HG03378 (cell line): ENCODE measurements around the gene INTS4.
"Not testable (repeated sequence)": the region's sequence is repeated elsewhere in the genome, so short reads cannot be mapped to it uniquely, and the experiment has no call there.

Source experiments
- ATAC-seq: cut with Tn5 transposase; IDR thresholded peaks from one replicate; pipeline ENCODE4 v1.9.1; 2021; ENCODE audit warnings: mild to moderate bottlenecking, moderate library complexity; ENCODE audit not compliant: unreplicated experiment

Gene INTS4

GRCh38 chr11:77882396-77882795 is 112.1 kb downstream of the INTS4 start:
- ATAC-seq = no peak

DNA sequence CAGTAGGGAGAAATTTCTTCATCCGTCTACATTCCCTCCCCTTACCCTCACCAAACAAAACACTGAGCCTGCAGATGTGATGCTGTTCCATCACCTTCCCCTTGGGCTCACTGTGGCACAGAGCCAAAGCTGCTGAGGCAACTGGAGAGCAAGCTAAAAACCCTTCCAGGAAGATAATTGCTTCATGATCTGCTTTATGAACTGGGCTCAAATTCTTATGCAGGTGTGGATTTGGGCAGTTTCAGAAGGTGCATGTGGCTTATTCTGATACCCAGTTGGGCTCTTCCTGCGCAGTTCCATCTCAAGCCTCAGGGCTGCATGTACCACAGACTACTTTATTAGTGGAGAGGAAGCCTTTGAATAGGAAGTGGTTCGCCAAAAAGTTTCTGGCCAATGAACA is 115.2 kb downstream of the INTS4 start:
- ATAC-seq = peak; percentile 53

DNA sequence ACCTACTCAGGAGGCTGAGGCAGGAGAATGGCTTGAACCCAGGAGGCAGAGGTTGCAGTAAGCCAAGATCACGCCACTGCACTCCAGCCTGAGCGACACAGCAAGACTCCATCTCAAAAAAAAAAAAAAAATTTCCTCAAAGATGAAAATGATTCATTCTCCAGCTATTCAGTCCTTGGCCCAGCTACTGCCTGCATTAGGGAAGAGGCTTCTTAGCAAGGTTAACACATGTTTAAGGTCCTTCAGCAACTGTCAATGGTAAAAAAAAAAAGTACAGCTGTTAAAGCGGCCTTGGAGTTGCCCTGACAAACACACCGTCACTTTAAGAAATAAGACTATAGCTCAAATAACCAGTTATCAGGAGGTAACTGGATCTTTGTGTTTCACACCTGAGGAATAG is 116.2 kb downstream of the INTS4 start:
- not testable (repeated sequence) for ATAC-seq

- no peak for ATAC-seq
These were observed 118.4 kb downstream of the INTS4 start for GRCh38 chr11:77876045-77876444.

DNA sequence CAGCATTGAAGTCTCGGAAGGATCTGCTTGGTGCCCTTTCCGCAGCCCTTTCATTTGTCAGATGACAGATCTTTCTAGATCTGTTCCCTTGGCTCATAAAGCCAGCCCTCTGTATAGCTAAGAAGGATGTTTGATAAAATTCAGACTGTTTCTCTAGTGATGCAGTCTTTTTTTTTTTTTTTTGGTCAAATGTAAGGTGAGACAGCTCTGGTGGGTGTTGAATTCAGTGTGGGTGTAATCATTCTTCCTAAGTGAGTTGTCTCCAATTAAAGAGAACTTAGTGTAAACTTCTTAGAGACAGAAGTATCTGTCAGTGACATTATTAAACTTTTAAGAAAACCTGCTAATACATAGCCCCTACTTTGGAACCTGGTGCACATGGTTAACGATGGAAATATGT is 120.3 kb downstream of the INTS4 start:
- no peak for ATAC-seq

DNA sequence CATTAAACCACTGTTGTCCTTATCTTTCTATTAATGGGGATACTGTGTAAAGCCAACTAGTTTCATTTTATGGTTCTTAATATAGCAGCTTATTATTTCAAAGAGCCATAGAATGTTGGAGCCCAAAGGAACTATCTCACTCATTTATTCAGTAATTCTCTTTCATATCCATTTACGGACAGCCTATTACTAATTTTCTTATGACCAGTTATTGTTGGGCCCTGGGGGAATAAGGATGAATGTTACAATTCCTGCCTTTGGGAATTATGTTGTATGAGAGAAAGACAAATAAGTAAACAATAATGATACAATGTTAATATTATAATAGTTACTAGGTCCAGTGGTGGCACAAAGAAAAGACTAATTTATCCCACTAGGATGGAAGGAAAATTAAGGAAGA is 121.1 kb downstream of the INTS4 start:
- no peak for ATAC-seq

DNA sequence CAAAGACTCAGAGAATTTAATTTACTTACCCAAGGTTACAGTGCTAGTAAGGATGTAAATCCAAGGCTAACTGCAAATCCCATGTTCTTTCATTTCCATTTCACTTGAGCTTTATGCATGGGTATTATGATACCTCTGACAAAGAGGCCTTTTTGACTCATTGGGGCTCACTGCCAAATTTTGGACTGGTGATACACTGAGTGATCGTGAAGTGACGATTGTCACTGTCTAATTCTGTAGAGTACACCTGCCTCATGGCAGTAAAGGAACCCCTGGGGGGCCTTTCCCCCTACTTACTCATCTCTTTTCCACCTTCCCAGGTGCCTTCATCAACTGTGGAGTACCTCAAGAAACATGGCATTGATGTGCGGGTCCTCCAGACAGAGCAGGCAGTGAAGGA is 122.6 kb downstream of the INTS4 start:
- ATAC-seq = no peak

- no peak for ATAC-seq
These were observed 125.7 kb downstream of the INTS4 start for GRCh38 chr11:77868744-77869143.

DNA sequence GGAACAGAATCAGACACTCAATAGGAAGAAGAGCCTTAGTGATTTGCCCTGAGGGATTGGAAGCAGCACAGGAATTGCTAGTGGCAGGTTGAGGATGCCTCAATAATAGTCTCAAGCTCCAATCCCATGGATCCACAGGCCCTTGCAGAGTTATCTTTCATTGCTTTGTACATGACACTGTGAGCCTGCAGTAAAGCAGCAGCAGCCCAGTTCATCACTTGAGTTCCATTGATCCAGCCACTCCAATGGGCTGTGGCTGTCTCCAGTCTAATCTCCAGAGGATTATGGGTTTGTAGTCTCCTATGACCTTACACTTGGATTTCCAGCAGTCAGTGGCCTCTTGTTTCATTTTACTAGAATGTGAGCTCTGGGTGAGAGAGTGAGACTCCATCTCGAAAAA is 128.1 kb downstream of the INTS4 start:
- ATAC-seq = no peak

GRCh38 chr11:77865805-77866204 is 128.7 kb downstream of the INTS4 start:
- no peak for ATAC-seq

- not testable (repeated sequence) for ATAC-seq
These were observed 133.0 kb downstream of the INTS4 start for GRCh38 chr11:77861444-77861843.

DNA sequence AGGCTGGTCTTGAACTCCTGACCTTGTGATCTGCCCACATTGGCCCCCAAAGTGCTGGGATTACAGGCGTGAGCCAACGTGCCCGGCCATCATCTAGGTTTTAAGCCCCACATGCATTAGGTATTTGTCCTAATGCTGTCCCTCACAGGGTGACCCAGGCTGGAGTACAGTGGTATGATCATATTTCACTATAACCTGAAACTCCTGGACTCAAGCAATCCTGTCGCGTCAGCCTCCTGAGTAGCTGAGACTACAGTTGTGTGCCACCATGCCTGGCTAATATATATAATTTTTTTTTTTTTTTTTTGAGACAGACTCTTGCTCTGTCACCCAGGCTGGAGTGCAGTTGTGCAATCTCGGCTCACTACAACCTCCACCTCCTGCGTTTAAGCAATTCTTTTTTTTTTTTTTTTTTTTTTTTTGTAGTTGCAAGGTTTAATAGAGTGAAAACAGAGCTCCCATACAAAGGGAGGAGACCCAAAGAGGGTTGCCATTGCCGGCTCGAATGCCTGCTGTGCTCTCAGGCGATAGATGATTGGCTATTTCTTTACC is 136.5 kb downstream of the INTS4 start:
- ATAC-seq = not testable (repeated sequence)

DNA sequence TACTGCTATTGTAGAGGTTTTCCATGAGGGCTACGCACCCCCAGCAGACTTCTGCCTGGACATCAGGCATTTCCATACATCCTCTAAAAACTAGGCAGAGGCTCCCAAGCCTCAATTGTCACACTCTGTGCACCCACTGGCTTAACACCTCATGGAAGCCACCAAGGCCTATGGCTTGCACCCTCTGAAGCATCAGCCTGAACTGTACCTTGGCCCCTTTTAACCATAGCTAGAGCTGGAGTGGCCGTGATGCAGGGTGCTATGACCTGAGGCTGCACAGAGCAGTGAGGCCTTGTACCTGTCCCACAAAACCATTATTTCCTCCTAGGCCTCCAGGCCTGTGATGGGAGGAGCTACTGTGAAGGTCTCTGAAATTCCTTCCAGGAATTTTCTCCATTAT is 139.6 kb downstream of the INTS4 start:
- no peak for ATAC-seq

- no peak for ATAC-seq
These were observed 143.0 kb downstream of the INTS4 start for GRCh38 chr11:77851503-77851902.

GRCh38 chr11:77843700-77844099 is 150.8 kb downstream of the INTS4 start:
- ATAC-seq = not testable (repeated sequence)

DNA sequence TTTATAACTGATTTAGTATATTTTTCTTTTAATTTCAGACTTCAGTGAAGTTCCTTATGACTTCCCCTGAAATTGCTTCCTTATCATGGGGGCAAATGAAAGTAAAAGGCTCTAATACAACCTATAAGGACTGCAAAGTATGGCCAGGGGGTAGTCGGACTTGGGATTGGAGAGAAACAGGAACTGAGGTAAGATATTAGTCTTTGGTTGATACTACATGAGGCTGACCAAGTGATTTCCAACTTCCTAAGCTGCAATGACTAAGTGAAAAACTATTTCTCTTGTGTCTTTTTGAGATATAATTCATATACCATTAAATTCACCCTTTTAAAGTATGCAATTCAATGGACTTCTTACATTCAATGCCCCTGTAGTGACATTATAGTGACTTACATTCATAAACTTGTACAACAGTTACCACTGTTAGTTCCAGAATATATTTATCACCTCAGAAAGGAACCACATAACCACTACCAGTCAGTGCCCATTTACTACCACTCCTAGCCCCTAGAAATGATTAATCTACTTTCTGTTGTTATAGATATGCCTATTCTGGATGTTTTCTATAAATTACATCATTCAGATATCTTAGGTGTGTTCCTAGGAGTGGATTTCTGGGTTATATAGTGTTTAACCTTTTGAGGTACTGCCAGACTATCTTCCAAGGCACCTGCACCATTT is 151.9 kb downstream of the INTS4 start:
- ATAC-seq = no peak

- no peak for ATAC-seq
These were observed 161.2 kb downstream of the INTS4 start for GRCh38 chr11:77833302-77833701.

DNA sequence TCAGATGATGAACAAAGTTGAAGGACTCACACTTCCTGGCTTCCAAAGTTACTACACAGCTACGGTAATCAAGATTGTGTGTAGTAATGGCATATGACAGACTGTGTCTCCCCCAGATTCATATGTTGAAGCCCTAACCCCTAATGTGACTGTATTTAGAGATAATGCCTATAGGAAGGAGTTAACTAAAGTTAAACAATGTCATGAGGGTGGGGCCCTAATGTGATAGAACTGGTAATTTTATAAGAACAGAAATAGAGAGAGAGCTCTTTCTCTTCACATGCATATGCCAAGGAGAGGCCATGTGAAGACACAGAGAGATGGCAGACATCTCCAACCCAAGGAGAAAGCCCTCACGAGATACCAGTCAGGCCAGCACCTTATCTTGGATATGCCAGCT is 165.5 kb downstream of the INTS4 start:
- no peak for ATAC-seq
